Mammary epithelial cell (primary cell): Measurements from ENCODE around the gene CAMTA1.

Experiments used
- EZH2 ChIP-seq: IDR thresholded peaks from 2 replicates; pipeline ENCODE4 v1.6.1; 2012; ENCODE audit warnings: low read length, inconsistent platforms, borderline replicate concordance
- TF ChIP-seq, protein P1 (sequence below), 2 donors: IDR thresholded peaks in 1 of 2; conservative IDR thresholded peaks in 1 of 2; 2 replicates each; pipeline ENCODE4 v1.5.1; 2011 to 2012; ENCODE audit warnings: inconsistent platforms in 2 of 2, low read length in 2 of 2, mild to moderate bottlenecking in 2 of 2, control low read depth in 1 of 2, low read depth in 1 of 2; ENCODE audit not compliant: insufficient read depth in 1 of 2; ENCODE audit errors: extremely low read depth in 1 of 2

DNA sequence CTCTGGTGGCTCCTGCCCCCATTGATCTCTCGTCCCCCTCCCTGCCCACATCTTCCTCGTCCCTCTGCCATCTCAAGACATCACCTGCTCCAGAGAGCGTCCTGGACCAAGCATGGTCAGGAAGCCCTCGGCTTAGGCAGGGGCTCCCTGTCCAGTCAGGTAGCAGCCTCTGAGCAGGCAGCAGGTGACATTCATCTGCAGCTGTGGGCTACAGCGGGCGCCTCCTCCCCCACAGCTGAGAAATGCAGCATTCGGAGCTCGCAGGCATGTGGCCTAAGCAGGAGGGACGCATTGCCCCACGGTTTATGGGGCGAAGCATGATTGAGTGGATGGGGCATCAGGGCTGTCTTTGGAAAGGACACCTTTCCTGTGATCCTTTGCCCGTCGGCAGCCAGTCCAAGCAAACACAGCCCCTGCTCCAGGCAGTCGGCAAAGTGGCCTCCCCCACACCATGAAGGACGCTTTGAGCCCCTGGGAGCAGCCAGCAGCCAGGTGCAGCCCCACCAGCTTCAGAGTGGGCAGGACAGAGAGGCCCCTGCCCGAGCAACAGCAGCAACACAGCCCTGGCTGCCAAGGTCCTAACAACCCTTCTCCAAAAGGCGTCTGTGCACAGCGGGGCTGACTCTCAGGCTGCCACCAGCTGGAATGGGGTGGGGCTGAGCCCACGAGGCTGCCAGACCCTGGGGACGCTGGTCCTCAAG lies 751.8 kb downstream of the CAMTA1 start:
- TF ChIP-seq, protein P1, sequence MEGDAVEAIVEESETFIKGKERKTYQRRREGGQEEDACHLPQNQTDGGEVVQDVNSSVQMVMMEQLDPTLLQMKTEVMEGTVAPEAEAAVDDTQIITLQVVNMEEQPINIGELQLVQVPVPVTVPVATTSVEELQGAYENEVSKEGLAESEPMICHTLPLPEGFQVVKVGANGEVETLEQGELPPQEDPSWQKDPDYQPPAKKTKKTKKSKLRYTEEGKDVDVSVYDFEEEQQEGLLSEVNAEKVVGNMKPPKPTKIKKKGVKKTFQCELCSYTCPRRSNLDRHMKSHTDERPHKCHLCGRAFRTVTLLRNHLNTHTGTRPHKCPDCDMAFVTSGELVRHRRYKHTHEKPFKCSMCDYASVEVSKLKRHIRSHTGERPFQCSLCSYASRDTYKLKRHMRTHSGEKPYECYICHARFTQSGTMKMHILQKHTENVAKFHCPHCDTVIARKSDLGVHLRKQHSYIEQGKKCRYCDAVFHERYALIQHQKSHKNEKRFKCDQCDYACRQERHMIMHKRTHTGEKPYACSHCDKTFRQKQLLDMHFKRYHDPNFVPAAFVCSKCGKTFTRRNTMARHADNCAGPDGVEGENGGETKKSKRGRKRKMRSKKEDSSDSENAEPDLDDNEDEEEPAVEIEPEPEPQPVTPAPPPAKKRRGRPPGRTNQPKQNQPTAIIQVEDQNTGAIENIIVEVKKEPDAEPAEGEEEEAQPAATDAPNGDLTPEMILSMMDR (conservative IDR thresholded peaks at IDR 0.05 in 1 of 2, IDR thresholded peaks at IDR 0.05 in 1 of 2; ENCODE audit: extremely low read depth in 1 of 2, insufficient read depth in 1 of 2, low read depth in 1 of 2, low read length in 2 of 2) = no peak
- no peak for TF ChIP-seq EZH2
